ENCODE results near the gene SAC3D1. TPM values are rescaled to one million over a fixed set of nuclear protein-coding genes. Genes with fewer than 3 reads are reported as not detected.

SAC3D1 gene
- total and polyA plus RNA-seq, 9 of the 15 experiments (the other 6 are each of a cell fraction or from before 2014, with no cell fraction given) = 0.20 to 35.2 (median 5.8) TPM

DNA sequence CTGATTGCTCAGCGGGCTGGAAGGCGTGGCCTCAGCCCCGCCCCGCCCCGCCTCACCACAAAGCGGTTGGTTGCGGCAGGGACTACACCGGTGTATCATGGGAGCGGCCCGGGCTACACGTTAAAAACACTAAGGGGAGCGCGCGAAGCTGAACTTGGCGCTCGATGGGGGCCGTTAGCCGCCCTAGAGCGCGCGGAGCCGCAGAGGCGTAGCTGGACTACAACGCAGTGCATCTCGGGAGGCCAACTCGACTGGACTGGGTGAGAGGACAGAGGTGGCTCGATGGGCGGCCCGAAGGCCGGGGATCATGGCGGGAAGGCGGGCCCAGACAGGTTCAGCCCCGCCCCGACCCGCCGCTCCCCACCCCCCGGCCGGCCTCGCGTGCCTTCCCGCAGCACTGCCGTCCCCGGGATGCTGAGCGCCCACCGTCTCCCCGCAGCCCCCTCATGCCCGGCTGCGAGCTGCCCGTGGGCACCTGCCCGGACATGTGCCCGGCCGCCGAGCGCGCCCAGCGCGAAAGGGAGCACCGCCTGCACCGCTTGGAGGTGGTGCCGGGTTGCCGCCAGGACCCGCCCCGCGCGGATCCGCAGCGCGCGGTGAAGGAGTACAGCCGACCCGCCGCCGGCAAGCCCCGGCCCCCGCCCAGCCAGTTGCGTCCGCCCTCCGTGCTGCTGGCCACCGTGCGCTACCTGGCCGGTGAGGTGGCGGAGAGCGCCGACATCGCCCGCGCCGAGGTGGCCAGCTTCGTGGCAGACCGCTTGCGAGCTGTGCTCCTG is at the start of gene SAC3D1 (continued):
- TF ChIP-seq CEBPG (CRISPR knock-in tag; IDR thresholded peaks at IDR 0.05) = 0 out of 2 replicates have a peak, but pooled peaks have one; percentile 18
- no peak for TF ChIP-seq CEBPG (tag; conservative IDR thresholded peaks at IDR 0.05 in 1 of 2, IDR thresholded peaks at IDR 0.05 in 1 of 2)
- no peak for TF ChIP-seq C11orf30 (IDR thresholded peaks at IDR 0.05; ENCODE audit: low read depth)
- TF ChIP-seq, protein P1, sequence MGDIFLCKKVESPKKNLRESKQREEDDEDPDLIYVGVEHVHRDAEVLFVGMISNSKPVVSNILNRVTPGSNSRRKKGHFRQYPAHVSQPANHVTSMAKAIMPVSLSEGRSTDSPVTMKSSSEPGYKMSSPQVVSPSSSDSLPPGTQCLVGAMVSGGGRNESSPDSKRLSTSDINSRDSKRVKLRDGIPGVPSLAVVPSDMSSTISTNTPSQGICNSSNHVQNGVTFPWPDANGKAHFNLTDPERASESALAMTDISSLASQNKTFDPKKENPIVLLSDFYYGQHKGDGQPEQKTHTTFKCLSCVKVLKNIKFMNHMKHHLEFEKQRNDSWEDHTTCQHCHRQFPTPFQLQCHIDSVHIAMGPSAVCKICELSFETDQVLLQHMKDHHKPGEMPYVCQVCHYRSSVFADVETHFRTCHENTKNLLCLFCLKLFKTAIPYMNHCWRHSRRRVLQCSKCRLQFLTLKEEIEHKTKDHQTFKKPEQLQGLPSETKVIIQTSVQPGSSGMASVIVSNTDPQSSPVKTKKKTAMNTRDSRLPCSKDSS (IDR thresholded peaks at IDR 0.05; ENCODE audit: low read depth, partially characterized antibody) = no peak
- TF ChIP-seq, protein P2, sequence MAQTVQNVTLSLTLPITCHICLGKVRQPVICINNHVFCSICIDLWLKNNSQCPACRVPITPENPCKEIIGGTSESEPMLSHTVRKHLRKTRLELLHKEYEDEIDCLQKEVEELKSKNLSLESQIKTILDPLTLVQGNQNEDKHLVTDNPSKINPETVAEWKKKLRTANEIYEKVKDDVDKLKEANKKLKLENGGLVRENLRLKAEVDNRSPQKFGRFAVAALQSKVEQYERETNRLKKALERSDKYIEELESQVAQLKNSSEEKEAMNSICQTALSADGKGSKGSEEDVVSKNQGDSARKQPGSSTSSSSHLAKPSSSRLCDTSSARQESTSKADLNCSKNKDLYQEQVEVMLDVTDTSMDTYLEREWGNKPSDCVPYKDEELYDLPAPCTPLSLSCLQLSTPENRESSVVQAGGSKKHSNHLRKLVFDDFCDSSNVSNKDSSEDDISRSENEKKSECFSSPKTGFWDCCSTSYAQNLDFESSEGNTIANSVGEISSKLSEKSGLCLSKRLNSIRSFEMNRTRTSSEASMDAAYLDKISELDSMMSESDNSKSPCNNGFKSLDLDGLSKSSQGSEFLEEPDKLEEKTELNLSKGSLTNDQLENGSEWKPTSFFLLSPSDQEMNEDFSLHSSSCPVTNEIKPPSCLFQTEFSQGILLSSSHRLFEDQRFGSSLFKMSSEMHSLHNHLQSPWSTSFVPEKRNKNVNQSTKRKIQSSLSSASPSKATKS (CRISPR knock-in tag; IDR thresholded peaks at IDR 0.05) = no peak
- TF ChIP-seq ZNF316 (IDR thresholded peaks at IDR 0.05) = no peak
- 0 out of 2 replicates have a peak, but pooled peaks have one; percentile 69 for TF ChIP-seq ZNF165 (CRISPR knock-in tag; IDR thresholded peaks at IDR 0.05; ENCODE audit: borderline replicate concordance)
- peak; percentile 84 for TF ChIP-seq SP1 (CRISPR knock-in tag; IDR thresholded peaks at IDR 0.05)
- no peak for TF ChIP-seq PYGO2 (tag; IDR thresholded peaks at IDR 0.05)
- TF ChIP-seq, protein P3, sequence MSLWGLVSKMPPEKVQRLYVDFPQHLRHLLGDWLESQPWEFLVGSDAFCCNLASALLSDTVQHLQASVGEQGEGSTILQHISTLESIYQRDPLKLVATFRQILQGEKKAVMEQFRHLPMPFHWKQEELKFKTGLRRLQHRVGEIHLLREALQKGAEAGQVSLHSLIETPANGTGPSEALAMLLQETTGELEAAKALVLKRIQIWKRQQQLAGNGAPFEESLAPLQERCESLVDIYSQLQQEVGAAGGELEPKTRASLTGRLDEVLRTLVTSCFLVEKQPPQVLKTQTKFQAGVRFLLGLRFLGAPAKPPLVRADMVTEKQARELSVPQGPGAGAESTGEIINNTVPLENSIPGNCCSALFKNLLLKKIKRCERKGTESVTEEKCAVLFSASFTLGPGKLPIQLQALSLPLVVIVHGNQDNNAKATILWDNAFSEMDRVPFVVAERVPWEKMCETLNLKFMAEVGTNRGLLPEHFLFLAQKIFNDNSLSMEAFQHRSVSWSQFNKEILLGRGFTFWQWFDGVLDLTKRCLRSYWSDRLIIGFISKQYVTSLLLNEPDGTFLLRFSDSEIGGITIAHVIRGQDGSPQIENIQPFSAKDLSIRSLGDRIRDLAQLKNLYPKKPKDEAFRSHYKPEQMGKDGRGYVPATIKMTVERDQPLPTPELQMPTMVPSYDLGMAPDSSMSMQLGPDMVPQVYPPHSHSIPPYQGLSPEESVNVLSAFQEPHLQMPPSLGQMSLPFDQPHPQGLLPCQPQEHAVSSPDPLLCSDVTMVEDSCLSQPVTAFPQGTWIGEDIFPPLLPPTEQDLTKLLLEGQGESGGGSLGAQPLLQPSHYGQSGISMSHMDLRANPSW (CRISPR knock-in tag; IDR thresholded peaks at IDR 0.05) = no peak
- no peak for TF ChIP-seq DDX20 (tag; IDR thresholded peaks at IDR 0.05; ENCODE audit: low read depth)
- TF ChIP-seq RBFOX2 (IDR thresholded peaks at IDR 0.05; ENCODE audit: low read depth, low read length) = peak; percentile 91
- 0 out of 2 replicates have a peak, but pooled peaks have one; percentile 3 for TF ChIP-seq NFIC (IDR thresholded peaks at IDR 0.05)
- no peak for TF ChIP-seq RBM39 (optimal IDR thresholded peaks at IDR 0.05; ENCODE audit: low read depth, low read length)
- TF ChIP-seq, protein P4, sequence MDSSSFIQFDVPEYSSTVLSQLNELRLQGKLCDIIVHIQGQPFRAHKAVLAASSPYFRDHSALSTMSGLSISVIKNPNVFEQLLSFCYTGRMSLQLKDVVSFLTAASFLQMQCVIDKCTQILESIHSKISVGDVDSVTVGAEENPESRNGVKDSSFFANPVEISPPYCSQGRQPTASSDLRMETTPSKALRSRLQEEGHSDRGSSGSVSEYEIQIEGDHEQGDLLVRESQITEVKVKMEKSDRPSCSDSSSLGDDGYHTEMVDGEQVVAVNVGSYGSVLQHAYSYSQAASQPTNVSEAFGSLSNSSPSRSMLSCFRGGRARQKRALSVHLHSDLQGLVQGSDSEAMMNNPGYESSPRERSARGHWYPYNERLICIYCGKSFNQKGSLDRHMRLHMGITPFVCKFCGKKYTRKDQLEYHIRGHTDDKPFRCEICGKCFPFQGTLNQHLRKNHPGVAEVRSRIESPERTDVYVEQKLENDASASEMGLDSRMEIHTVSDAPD (CRISPR knock-in tag; IDR thresholded peaks at IDR 0.05) = no peak
- TF ChIP-seq ZZZ3 (IDR thresholded peaks at IDR 0.05) = no peak
- TF ChIP-seq, protein P5, sequence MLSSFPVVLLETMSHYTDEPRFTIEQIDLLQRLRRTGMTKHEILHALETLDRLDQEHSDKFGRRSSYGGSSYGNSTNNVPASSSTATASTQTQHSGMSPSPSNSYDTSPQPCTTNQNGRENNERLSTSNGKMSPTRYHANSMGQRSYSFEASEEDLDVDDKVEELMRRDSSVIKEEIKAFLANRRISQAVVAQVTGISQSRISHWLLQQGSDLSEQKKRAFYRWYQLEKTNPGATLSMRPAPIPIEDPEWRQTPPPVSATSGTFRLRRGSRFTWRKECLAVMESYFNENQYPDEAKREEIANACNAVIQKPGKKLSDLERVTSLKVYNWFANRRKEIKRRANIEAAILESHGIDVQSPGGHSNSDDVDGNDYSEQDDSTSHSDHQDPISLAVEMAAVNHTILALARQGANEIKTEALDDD (IDR thresholded peaks at IDR 0.05) = no peak
- TF ChIP-seq, protein P6, sequence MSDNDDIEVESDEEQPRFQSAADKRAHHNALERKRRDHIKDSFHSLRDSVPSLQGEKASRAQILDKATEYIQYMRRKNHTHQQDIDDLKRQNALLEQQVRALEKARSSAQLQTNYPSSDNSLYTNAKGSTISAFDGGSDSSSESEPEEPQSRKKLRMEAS (CRISPR knock-in tag; IDR thresholded peaks at IDR 0.05) = peak; percentile 93
- TF ChIP-seq CTBP1 (IDR thresholded peaks at IDR 0.05; ENCODE audit: borderline replicate concordance) = peak; percentile 90
